ENCODE measurements around the gene BMF. TPM values are rescaled to one million over a fixed set of nuclear protein-coding genes. Genes with fewer than 3 reads are reported as not detected.

BMF gene
- total and polyA plus RNA-seq, 7 donors: 0.65 to 7.2 (median 3.4) TPM

DNA sequence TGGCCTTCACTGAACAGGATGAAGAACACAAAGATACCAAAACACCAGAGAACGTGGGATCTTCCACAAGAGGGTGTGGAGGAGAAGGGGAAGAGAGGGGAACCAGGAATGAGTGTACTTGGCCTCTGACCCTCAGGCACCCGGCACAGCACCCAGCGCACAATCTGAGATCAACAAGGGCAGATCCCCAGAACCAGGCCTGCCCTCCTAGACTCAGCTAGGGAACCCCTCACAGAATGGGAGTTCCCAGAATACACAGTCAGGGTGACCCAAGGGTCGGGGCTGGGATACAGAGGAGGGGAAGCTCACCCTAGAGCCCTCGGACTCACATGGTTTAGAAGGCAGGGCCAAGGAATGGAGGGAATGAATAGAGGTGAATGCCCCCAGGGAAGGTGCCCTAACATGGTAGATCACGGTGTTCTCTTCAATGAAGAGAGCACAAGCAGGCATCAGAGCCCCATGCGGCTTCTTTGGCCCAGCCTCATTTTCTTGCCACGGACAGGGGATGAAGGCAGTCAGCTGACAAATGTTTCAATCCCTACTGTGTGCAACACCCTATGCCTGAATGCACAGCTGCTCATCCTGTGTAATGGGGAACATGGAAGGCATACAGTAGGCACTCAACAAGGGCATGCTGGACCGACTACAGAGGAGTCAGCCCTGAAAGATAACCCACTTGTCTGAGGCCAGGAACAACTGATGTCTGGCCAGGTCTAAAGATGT, 13.1 kb downstream of the BMF start:
- ATAC-seq (no peak), DNase-seq (no peak)
- Histone ChIP-seq H3K36me3 (ENCODE audit: insufficient read depth in 1 of 2, low read depth in 1 of 2) (peaks cover 0 to 11% of the 10 kb centered on the region in 2 donors), H3K4me3 (no peak overlapping the region), H3K9me3 (no peaks in the 10 kb centered on the region), H3K27ac (peak overlapping the region; percentile 63), H3K4me1 (peaks cover 93% of the 10 kb centered on the region), H3K27me3 (ENCODE audit: insufficient read depth in 3 of 3, low read length in 2 of 3) (no peaks in the 10 kb centered on the region)
- WGBS, 3 donors: 44 to 67% (median 65%) methylated on average over 9 of the region's 9 CpGs
- intact Hi-C loops (cut with DNase I): no loop called here
- TF ChIP-seq, protein P1, sequence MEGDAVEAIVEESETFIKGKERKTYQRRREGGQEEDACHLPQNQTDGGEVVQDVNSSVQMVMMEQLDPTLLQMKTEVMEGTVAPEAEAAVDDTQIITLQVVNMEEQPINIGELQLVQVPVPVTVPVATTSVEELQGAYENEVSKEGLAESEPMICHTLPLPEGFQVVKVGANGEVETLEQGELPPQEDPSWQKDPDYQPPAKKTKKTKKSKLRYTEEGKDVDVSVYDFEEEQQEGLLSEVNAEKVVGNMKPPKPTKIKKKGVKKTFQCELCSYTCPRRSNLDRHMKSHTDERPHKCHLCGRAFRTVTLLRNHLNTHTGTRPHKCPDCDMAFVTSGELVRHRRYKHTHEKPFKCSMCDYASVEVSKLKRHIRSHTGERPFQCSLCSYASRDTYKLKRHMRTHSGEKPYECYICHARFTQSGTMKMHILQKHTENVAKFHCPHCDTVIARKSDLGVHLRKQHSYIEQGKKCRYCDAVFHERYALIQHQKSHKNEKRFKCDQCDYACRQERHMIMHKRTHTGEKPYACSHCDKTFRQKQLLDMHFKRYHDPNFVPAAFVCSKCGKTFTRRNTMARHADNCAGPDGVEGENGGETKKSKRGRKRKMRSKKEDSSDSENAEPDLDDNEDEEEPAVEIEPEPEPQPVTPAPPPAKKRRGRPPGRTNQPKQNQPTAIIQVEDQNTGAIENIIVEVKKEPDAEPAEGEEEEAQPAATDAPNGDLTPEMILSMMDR (IDR thresholded peaks at IDR 0.05): no peak

GRCh38 chr15:40094156-40094555, 14.5 kb downstream of the BMF start:
- H3K9me3 ChIP-seq: no peaks in the 10 kb centered on the region
- H3K27ac ChIP-seq: peak overlapping the region; percentile 77
- DNase-seq (no peak), ATAC-seq (no peak)
- TF ChIP-seq, protein P1 (IDR thresholded peaks at IDR 0.05): no peak
- peaks cover 91% of the 10 kb centered on the region for H3K4me1 ChIP-seq
- peaks cover 0 to 19% of the 10 kb centered on the region in 2 donors for H3K36me3 ChIP-seq (ENCODE audit: insufficient read depth in 1 of 2, low read depth in 1 of 2)
- H3K4me3 ChIP-seq: no peak overlapping the region
- intact Hi-C loops (cut with DNase I): no loop called here
- WGBS, 3 donors: 89 to 98% (median 96%) methylated on average over 4 of the region's 4 CpGs
- H3K27me3 ChIP-seq (ENCODE audit: insufficient read depth in 3 of 3, low read length in 2 of 3): no peaks in the 10 kb centered on the region

DNA sequence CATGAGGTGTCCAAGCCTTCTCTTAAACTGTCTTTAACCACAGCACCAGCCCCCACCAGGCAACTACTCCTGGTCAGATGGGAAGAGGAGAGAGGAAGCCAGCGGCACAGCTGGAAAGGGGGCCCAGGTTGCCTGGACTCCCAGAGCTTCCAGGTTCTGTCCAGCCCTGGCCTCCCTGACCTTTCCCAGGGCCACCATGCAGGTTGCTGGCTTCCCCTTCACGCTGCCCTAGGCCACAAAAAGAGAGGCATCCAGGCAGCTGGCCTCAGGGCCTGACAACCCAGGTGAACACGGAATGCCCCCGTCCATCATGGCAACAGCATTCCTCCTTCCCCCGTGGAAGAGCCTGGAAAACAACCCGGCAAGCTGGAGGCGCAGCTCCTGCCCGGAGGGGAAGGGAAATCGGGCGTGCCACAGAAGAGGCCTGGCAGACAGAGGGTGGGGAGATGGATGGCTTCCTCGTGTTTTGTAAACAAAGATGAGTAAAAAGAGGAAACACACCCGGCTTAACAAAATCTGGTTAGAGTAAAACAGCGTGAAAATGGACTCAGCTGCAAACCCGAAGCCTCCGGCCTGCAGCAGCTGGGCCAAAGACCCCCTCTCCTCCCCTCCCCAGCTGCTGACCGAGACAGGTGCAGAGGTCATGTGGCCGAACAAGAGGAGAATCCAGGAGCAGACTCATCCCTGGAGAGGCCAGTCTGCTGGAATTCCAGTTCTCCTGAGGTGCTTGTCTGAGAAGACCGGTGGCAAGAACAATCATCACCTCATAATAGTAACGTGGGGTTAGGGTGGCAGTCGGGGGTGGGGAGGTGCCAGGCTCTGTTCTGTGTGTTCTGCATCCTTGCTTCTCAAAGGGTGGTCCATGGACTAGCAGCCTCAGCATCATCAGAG, 15.5 kb downstream of the BMF start:
- peaks cover 91% of the 10 kb centered on the region for H3K4me1 ChIP-seq
- H3K9me3 ChIP-seq: no peaks in the 10 kb centered on the region
- H3K36me3 ChIP-seq (ENCODE audit: insufficient read depth in 1 of 2, low read depth in 1 of 2): peaks cover 0 to 19% of the 10 kb centered on the region in 2 donors
- ATAC-seq: peak in 3 of 4 donors; percentile 9 to 27 (median 19)
- H3K4me3 ChIP-seq: no peak overlapping the region
- DNase-seq: no peak
- WGBS, 3 donors: 27 to 42% (median 30%) methylated on average over 20 of the region's 20 CpGs
- intact Hi-C loops (cut with DNase I): no loop called here
- peak overlapping the region; percentile 77 for H3K27ac ChIP-seq
- H3K27me3 ChIP-seq (ENCODE audit: insufficient read depth in 3 of 3, low read length in 2 of 3): no peaks in the 10 kb centered on the region
- TF ChIP-seq, protein P1 (IDR thresholded peaks at IDR 0.05): no peak

DNA sequence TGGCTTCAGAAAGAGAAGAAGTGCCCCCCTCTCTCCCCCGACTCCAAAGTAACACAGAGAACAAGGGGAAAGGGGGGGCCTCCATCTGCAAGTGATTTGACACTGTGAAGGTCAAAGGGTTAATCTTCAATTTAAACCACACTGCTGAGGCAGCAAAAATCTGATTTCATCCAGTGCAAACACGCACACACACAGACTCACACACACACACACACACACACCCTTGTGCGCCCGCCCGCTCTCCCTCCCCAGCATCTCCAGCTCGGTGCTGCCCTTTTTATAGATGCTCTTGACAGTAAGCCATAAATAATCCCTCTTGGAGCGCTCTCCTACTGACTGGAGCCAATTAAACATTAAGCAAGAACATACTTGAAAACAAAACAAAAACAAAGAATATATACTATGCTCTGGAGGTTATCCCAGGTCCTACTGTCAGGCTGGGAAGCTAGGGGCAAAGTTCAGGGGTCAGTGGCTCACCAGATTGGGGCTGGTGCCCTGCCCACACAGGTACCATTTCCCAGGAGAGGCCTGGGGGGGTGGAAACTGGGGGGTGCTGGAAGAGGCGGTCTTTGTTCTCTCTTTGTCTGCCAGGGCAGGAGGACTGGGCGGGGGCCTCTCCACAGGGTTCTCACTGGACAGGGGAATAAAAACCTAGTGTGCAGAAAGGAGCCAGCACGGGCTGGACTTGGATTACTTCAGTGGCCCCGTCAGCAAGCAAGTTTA, 16.3 kb downstream of the BMF start:
- TF ChIP-seq, protein P1 (IDR thresholded peaks at IDR 0.05): no peak
- H3K27ac ChIP-seq: peak overlapping the region; percentile 77
- no peaks in the 10 kb centered on the region for H3K9me3 ChIP-seq
- H3K36me3 ChIP-seq (ENCODE audit: insufficient read depth in 1 of 2, low read depth in 1 of 2): peaks cover 0 to 19% of the 10 kb centered on the region in 2 donors
- peak; percentile 81 to 91 (median 86) for ATAC-seq
- H3K27me3 ChIP-seq (ENCODE audit: insufficient read depth in 3 of 3, low read length in 2 of 3): no peaks in the 10 kb centered on the region
- peak; percentile 67 to 89 for DNase-seq
- intact Hi-C loops (cut with DNase I): no loop called here
- no peak overlapping the region for H3K4me3 ChIP-seq
- H3K4me1 ChIP-seq: peaks cover 91% of the 10 kb centered on the region
- WGBS, 3 donors: 10 to 16% (median 14%) methylated on average over 11 of the region's 11 CpGs

Measured in psoas muscle (tissue), 8 donors.